ENCODE results near the gene PARP6. TPM values are rescaled to one million over a fixed set of nuclear protein-coding genes. Genes with fewer than 3 reads are reported as not detected.

Gene PARP6
- polyA plus RNA-seq, 3 donors: 12.9 to 165 (median 13.5) TPM

GRCh38 chr15:72281713-72282112, 9.4 kb upstream of the PARP6 start:
- H3K4me1 Mint-ChIP-seq: no peaks in the 10 kb centered on the region
- H3K36me3 Mint-ChIP-seq: peaks cover 0 to 3% of the 10 kb centered on the region in 2 donors
- Histone ChIP-seq H3K9ac (ENCODE audit: insufficient read depth, low read length, poor library complexity, severe bottlenecking) (no peak overlapping the region), H3K36me3 (replicated peaks in 1 of 2; ENCODE audit: control insufficient read depth in 1 of 2, insufficient read depth in 2 of 2, low read length in 2 of 2) (no peaks in the 10 kb centered on the region), H3K79me2 (ENCODE audit: insufficient read depth, low read length) (no peaks in the 10 kb centered on the region), H3K4me3 (replicated peaks in 1 of 3; ENCODE audit: low read depth in 2 of 3, low read length in 3 of 3) (no peak overlapping the region), H3K27me3 (ENCODE audit: control insufficient read depth in 2 of 2, insufficient read depth in 2 of 2, low read length in 2 of 2) (no peaks in the 10 kb centered on the region), H2AFZ (ENCODE audit: insufficient read depth, low read depth, low read length, poor library complexity, severe bottlenecking) (no peak overlapping the region), H3K4me2 (replicated peaks; ENCODE audit: extremely low read depth, low read length, poor library complexity, severe bottlenecking) (no peak overlapping the region), H3K9me3 (replicated peaks in 1 of 2; ENCODE audit: control insufficient read depth in 1 of 2, insufficient read depth in 1 of 2, low read length in 2 of 2) (no peaks in the 10 kb centered on the region), H3K27ac (ENCODE audit: low read depth in 1 of 2, low read length in 2 of 2) (no peak overlapping the region), H3K4me1 (ENCODE audit: control insufficient read depth in 1 of 2, insufficient read depth in 2 of 2, low read length in 2 of 2) (no peaks in the 10 kb centered on the region), H4K20me1 (ENCODE audit: insufficient read depth, low read length) (no peaks in the 10 kb centered on the region)
- no peak overlapping the region for H3K4me3 Mint-ChIP-seq
- no peak for DNase-seq
- intact Hi-C loops (cut with micrococcal nuclease): no loop called here
- H3K27me3 Mint-ChIP-seq (ENCODE audit: low read depth in 3 of 3): peaks cover 1 to 5% (median 3%) of the 10 kb centered on the region in 3 donors
- no peaks in the 10 kb centered on the region for H3K9me3 Mint-ChIP-seq
- no peak overlapping the region for H3K27ac Mint-ChIP-seq
- 100% methylated on average over 2 of the region's 3 CpGs for WGBS (ENCODE audit: insufficient coverage)
- TF ChIP-seq CTCF (IDR thresholded peaks at IDR 0.05): no peak

- intact Hi-C loops (cut with micrococcal nuclease): no loop called here
- DNase-seq: no peak
- H3K4me3 Mint-ChIP-seq: no peak overlapping the region
Observed at GRCh38 chr15:72280751-72281150, 8.4 kb upstream of the PARP6 start.

More at GRCh38 chr15:72280751-72281150, 8.4 kb upstream of the PARP6 start:
- Mint-ChIP-seq H3K9me3 (peaks cover 0 to 2% (median 0%) of the 10 kb centered on the region in 7 donors), H3K27ac (no peak overlapping the region), H3K36me3 (peaks cover 0 to 3% of the 10 kb centered on the region in 2 donors), H3K27me3 (ENCODE audit: low read depth in 3 of 3) (peaks cover 3 to 9% (median 3%) of the 10 kb centered on the region in 3 donors), H3K4me1 (no peaks in the 10 kb centered on the region)
- H3K9me3 ChIP-seq (replicated peaks in 1 of 2; ENCODE audit: control insufficient read depth in 1 of 2, insufficient read depth in 1 of 2, low read length in 2 of 2): no peaks in the 10 kb centered on the region
- H4K20me1 ChIP-seq (ENCODE audit: insufficient read depth, low read length): no peaks in the 10 kb centered on the region
- no peak overlapping the region for H3K9ac ChIP-seq (ENCODE audit: insufficient read depth, low read length, poor library complexity, severe bottlenecking)
- no peak overlapping the region for H2AFZ ChIP-seq (ENCODE audit: insufficient read depth, low read depth, low read length, poor library complexity, severe bottlenecking)
- no peaks in the 10 kb centered on the region for H3K36me3 ChIP-seq (replicated peaks in 1 of 2; ENCODE audit: control insufficient read depth in 1 of 2, insufficient read depth in 2 of 2, low read length in 2 of 2)
- H3K27me3 ChIP-seq (ENCODE audit: control insufficient read depth in 2 of 2, insufficient read depth in 2 of 2, low read length in 2 of 2): no peaks in the 10 kb centered on the region
- H3K27ac ChIP-seq (ENCODE audit: low read depth in 1 of 2, low read length in 2 of 2): no peak overlapping the region
- H3K4me3 ChIP-seq (replicated peaks in 1 of 3; ENCODE audit: low read depth in 2 of 3, low read length in 3 of 3): no peak overlapping the region
- H3K79me2 ChIP-seq (ENCODE audit: insufficient read depth, low read length): no peaks in the 10 kb centered on the region
- no peaks in the 10 kb centered on the region for H3K4me1 ChIP-seq (ENCODE audit: control insufficient read depth in 1 of 2, insufficient read depth in 2 of 2, low read length in 2 of 2)
- WGBS (ENCODE audit: insufficient coverage): 95% methylated on average over 2 of the region's 2 CpGs
- TF ChIP-seq CTCF (IDR thresholded peaks at IDR 0.05): no peak
- no peak overlapping the region for H3K4me2 ChIP-seq (replicated peaks; ENCODE audit: extremely low read depth, low read length, poor library complexity, severe bottlenecking)

All from CD14-positive monocyte (primary cell).